Activated T-helper 2 cell treated with anti-CD3 and anti-CD28 coated beads, Interferon-gamma antibody, Interleukin-2, Interleukin-4, amounts not matched to agents 10 μg/mL and 5 μg/mL and 100 μg/mL, durations not matched to agents 14 hours and 24 hours and 36 hours (primary cell): ENCODE data around the gene MXRA7. TPM values are rescaled to one million over a fixed set of nuclear protein-coding genes. Genes with fewer than 3 reads are reported as not detected.

Experiments
- DNase-seq: peaks from one replicate; pipeline ENCODE4 v3.0.0; 2021; ENCODE audit warnings: low spot score
- H3K27ac Mint-ChIP-seq: one replicate; pipeline ENCODE4 v1.8.0; 2021; ENCODE audit warnings: mixed read lengths
- H3K27me3 Mint-ChIP-seq: one replicate; pipeline ENCODE4 v1.8.0; 2021; ENCODE audit warnings: low read depth, mixed read lengths
- H3K36me3 Mint-ChIP-seq: one replicate; pipeline ENCODE4 v1.8.0; 2021; ENCODE audit warnings: low read depth, mixed read lengths
- H3K4me1 Mint-ChIP-seq: one replicate; pipeline ENCODE4 v1.8.0; 2021; ENCODE audit warnings: low read depth, mixed read lengths
- H3K4me3 Mint-ChIP-seq: one replicate; pipeline ENCODE4 v1.8.0; 2021; ENCODE audit warnings: low read depth, mild to moderate bottlenecking, moderate library complexity, mixed read lengths
- H3K9me3 Mint-ChIP-seq: one replicate; pipeline ENCODE4 v1.8.0; 2021; ENCODE audit warnings: mixed read lengths
- intact Hi-C: fragments of 100-400 bp; cut with micrococcal nuclease; formaldehyde crosslinking; loops from one replicate; pipeline ENCODE4 v1.15.1; 2023
- total RNA-seq: library from RNA; stranded (reverse); gene quantifications from 2 replicates; pipeline ENCODE4 v1.2.3, GENCODE V29; 2022

Gene MXRA7
- total RNA-seq, 1 donor from 2014 or later, result 8.5 TPM

DNA sequence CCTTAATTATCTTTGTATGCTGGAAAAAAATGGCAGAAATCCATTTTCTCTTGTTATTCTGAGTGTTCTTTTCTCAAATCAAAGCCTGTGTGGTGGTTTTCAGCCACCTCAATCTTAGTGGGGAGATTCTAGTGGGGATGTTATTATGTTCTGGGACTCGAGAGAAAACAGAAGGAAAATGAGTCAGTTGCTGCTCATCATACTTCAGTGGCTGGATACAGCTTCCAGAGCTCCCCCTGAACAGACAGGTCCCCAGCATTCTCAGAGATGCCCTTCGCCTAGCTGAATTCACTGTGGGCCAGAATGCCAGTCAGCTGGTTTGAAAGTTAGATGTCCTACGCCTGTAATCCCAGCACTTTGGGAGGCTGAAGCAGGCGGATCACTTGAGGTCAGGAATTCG, 75.7 kb downstream of the MXRA7 start:
- intact Hi-C loops, result no loop called here
- Mint-ChIP-seq H3K27ac (no peak overlapping the region), H3K4me3 (no peak overlapping the region), H3K4me1 (no peaks in the 10 kb centered on the region), H3K36me3 (no peaks in the 10 kb centered on the region), H3K27me3 (peaks cover 2% of the 10 kb centered on the region), H3K9me3 (no peaks in the 10 kb centered on the region)
- no peak for DNase-seq

DNA sequence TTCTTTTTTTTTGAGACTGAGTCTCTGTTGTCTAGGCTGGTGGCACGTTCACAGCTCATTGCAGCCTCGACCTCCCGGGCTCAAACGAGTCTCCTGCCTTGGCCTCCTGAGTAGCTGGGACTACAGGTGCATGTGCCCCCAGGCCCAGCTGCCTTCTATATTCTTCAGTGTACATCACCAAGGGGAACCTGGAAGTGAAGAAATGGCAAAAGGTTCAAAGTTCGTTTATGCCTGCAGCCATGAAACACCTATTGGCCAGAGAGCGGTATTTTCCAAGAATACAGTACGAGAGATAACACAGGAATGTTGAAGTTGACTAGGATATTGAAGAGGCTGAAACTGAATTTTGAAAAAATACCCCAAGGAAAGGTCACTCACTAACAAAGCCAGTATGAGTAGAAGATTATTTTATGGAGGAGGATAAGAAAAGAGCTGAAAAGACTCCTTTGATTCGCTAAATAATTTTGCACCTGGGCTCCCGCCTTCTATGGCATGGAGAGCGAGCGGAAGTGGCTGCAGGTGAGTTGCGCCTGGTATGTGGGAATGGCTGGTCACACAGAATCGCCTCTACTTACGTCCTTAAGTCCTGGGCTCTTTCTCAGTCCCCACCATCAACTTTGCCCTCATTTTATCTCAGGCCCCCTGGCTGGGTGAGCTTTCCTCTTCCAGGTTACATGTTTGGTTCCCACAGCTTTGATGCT, 77.0 kb downstream of the MXRA7 start:
- no peak overlapping the region for H3K4me3 Mint-ChIP-seq
- H3K4me1 Mint-ChIP-seq, result no peaks in the 10 kb centered on the region
- intact Hi-C loops, result no loop called here
- DNase-seq, result no peak
- no peak overlapping the region for H3K27ac Mint-ChIP-seq
- H3K9me3 Mint-ChIP-seq, result no peaks in the 10 kb centered on the region
- no peaks in the 10 kb centered on the region for H3K36me3 Mint-ChIP-seq
- peaks cover 2% of the 10 kb centered on the region for H3K27me3 Mint-ChIP-seq

DNA sequence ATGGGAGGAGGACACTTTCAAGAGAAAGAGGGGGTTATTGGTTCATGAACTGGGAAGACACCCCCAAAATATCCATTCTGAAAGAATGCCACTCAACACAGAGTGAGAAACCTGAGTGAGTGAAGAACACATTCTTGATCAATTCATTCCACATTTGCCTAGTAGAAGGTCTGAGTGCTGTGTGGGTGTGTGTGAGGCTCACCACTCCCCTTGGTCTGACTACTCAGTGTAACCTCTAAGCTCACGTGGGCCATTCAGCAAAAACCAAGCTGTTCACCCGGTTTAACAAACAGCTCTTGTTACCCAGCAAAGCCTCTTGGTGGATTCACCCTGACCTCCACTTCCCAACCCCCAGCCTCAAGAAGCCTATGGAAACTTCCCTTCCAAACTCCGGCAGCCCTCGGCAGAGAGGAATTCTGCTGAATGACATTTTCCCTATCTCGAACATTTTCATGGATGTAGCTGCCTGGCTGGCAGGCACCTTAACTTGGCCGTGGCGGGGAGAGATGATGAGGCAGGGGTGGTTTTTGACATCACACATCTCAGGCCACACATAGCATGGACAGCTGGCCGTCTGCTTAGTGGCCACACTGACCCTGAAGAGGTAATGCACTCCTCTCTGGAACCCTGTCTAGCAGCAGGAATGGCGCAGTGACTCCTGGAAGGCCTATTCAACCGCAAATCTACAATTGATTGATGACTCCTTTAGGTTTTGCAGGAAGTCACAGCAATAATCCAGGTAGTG, 78.8 kb downstream of the MXRA7 start:
- H3K27ac Mint-ChIP-seq, result no peak overlapping the region
- no peak overlapping the region for H3K4me3 Mint-ChIP-seq
- no peak for DNase-seq
- H3K27me3 Mint-ChIP-seq, result peaks cover 2% of the 10 kb centered on the region
- H3K9me3 Mint-ChIP-seq, result no peaks in the 10 kb centered on the region
- intact Hi-C loops, result no loop called here
- H3K4me1 Mint-ChIP-seq, result no peaks in the 10 kb centered on the region
- H3K36me3 Mint-ChIP-seq, result no peaks in the 10 kb centered on the region

DNA sequence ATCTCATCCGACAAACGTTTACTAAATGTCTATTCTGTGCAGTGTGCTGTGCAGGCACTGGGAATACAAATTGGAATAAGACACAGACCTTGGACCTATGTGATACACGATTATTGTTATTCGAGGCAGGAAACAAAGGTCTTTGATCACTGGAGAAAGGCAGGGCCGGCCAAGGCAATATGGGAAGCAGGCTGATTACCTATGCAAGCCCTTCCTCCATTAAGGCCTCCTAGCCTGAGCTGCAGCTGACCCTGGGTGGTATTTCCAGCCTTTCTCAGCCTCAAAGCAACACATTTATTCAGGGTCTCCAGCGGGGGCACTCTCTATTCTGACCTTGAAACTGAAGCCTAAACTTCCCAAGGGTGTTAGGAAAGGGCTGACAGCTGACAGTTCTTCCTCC, 80.6 kb downstream of the MXRA7 start:
- no peak for DNase-seq
- H3K4me3 Mint-ChIP-seq, result no peak overlapping the region
- no peaks in the 10 kb centered on the region for H3K4me1 Mint-ChIP-seq
- no peaks in the 10 kb centered on the region for H3K36me3 Mint-ChIP-seq
- peaks cover 2% of the 10 kb centered on the region for H3K27me3 Mint-ChIP-seq
- H3K9me3 Mint-ChIP-seq, result no peaks in the 10 kb centered on the region
- H3K27ac Mint-ChIP-seq, result no peak overlapping the region
- intact Hi-C loops, result no loop called here

Other genes with a start within 250 kb of the MXRA7 start
- gene AANAT, start 243.4 kb downstream of the MXRA7 start, total RNA-seq, result 0.18 TPM in 1 of 2 replicates, not detected in the other
- gene RHBDF2, start 209.5 kb downstream of the MXRA7 start, total RNA-seq, result 45.3 and 48.5 TPM in 2 replicates
- gene CYGB, start 173.3 kb downstream of the MXRA7 start, total RNA-seq, result not detected in 2 replicates
- gene PRCD, start 170.9 kb downstream of the MXRA7 start, total RNA-seq, result not detected in 2 replicates
- gene ST6GALNAC2, start 125.1 kb downstream of the MXRA7 start, total RNA-seq, result 0.41 TPM in 1 of 2 replicates, not detected in the other
- 0.14 and 0.48 TPM in 2 replicates for gene ST6GALNAC1, start 67.2 kb downstream of the MXRA7 start, total RNA-seq
- gene JMJD6, start 15.6 kb upstream of the MXRA7 start, total RNA-seq, result 83.5 and 84.9 TPM in 2 replicates
- 32.1 and 33.2 TPM in 2 replicates for gene METTL23, start 15.9 kb upstream of the MXRA7 start, total RNA-seq
- gene SRSF2, start 26.4 kb upstream of the MXRA7 start, total RNA-seq, result 456 and 478 TPM in 2 replicates
- gene MFSD11, start 27.2 kb upstream of the MXRA7 start, total RNA-seq, result 16.9 and 18.6 TPM in 2 replicates
- gene MGAT5B, start 157.4 kb upstream of the MXRA7 start, total RNA-seq, result 0.55 TPM in 2 replicates